Stimulated activated CD8-positive, alpha-beta memory T cell treated with anti-CD3 and anti-CD28 coated beads, Interleukin-12 subunit alpha, Interleukin-12 subunit beta, amount 100 ng/mL, for 24 hours (primary cell): ENCODE measurements around the gene HES7.
A peak's percentile ranks its signal among the peaks of the same experiment; 100 is the strongest.
"Not testable (repeated sequence)": the region's sequence is repeated elsewhere in the genome, so short reads cannot be mapped to it uniquely, and the experiment has no call there.

ENCODE experiments used
- DNase-seq: peaks from one replicate; pipeline ENCODE4 v3.0.0-alpha.2; 2020; ENCODE audit errors: extremely low read depth

HES7 gene

GRCh38 chr17:8100763-8101162 is 23.1 kb downstream of the HES7 start:
- DNase-seq = no peak

- no peak for DNase-seq
These were observed 23.8 kb downstream of the HES7 start for GRCh38 chr17:8100111-8100510.

GRCh38 chr17:8096541-8096940 is 27.4 kb downstream of the HES7 start:
- no peak for DNase-seq

GRCh38 chr17:8095361-8095760 is 28.5 kb downstream of the HES7 start:
- DNase-seq = no peak

GRCh38 chr17:8091033-8091687 is 32.7 kb downstream of the HES7 start:
- DNase-seq = no peak

GRCh38 chr17:8089728-8090127 is 34.2 kb downstream of the HES7 start:
- DNase-seq = no peak

GRCh38 chr17:8087952-8088230 is 36.0 kb downstream of the HES7 start:
- no peak for DNase-seq

GRCh38 chr17:8087075-8087951 is 36.6 kb downstream of the HES7 start, which contains the start of gene ALOX12B:
ALOX12B (minus strand) TSS chr17:8087716; CDS start chr17:8087442, 274 bp downstream.
- DNase-seq = no peak

- DNase-seq = no peak
These were observed 39.7 kb downstream of the HES7 start for GRCh38 chr17:8084250-8084649.

GRCh38 chr17:8082292-8082691 is 41.6 kb downstream of the HES7 start:
- DNase-seq = no peak

GRCh38 chr17:8081876-8082275 is 42.0 kb downstream of the HES7 start:
- DNase-seq = no peak

GRCh38 chr17:8080799-8081219 is 43.1 kb downstream of the HES7 start:
- no peak for DNase-seq

- no peak for DNase-seq
These were observed 43.6 kb downstream of the HES7 start for GRCh38 chr17:8080208-8080798.

GRCh38 chr17:8079291-8080207 is 44.4 kb downstream of the HES7 start:
- DNase-seq = peak; percentile 52

GRCh38 chr17:8077939-8078338 is 46.0 kb downstream of the HES7 start:
- DNase-seq = not testable (repeated sequence)

- no peak for DNase-seq
These were observed 47.2 kb downstream of the HES7 start for GRCh38 chr17:8076502-8077266.

GRCh38 chr17:8075574-8076342 is 48.1 kb downstream of the HES7 start:
- no peak for DNase-seq

GRCh38 chr17:8075081-8075480 is 48.8 kb downstream of the HES7 start:
- DNase-seq = no peak

GRCh38 chr17:8074554-8074953 is 49.4 kb downstream of the HES7 start:
- no peak for DNase-seq
